Breast epithelium (tissue), 3 donors: ENCODE results near the gene MOXD1.

Experiments
- CTCF ChIP-seq, 3 donors: fragments of 450-650 bp; IDR thresholded peaks; one replicate each; pipeline ENCODE4 v1.5.1; 2016 to 2017; ENCODE audit warnings: antibody characterized with exemption in 3 of 3, mild to moderate bottlenecking in 3 of 3, moderate library complexity in 3 of 3
- POLR2A ChIP-seq: fragments of 450-650 bp; IDR thresholded peaks from one replicate; pipeline ENCODE4 v1.6.1; 2016; ENCODE audit warnings: antibody characterized with exemption, mild to moderate bottlenecking, moderate library complexity
- POLR2AphosphoS5 ChIP-seq, 3 donors: sonication (generic); formaldehyde crosslinking; IDR thresholded peaks; one replicate each; pipeline ENCODE4 v1.6.1; 2017; ENCODE audit warnings: antibody characterized with exemption in 3 of 3

GRCh38 chr6:132285004-132285780 lies 116.1 kb downstream of the MOXD1 start:
- TF ChIP-seq CTCF (IDR thresholded peaks at IDR 0.05) (no peak), POLR2A (no peak), POLR2AphosphoS5 (IDR thresholded peaks at IDR 0.05) (no peak)
